ENCODE data around the gene RBM6. TPM values are rescaled to one million over a fixed set of nuclear protein-coding genes. Genes with fewer than 3 reads are reported as not detected.
"Not testable (repeated sequence)": the region's sequence is repeated elsewhere in the genome, so short reads cannot be mapped to it uniquely, and the experiment has no call there.

Gene RBM6
- total RNA-seq, 1 donor: 50.7 TPM

- H2AFZ ChIP-seq (ENCODE audit: low read length): no peak overlapping the region
- H3K4me2 ChIP-seq (ENCODE audit: insufficient read depth, low read length): no peak overlapping the region
- no peaks in the 10 kb centered on the region for H4K20me1 ChIP-seq (ENCODE audit: insufficient read depth, low read length)
- no peak overlapping the region for H3K27ac ChIP-seq (ENCODE audit: low read depth, low read length)
- no peaks in the 10 kb centered on the region for H3K9me3 ChIP-seq (ENCODE audit: low read depth, low read length)
- DNase-seq (ENCODE audit: insufficient read length, low spot score, missing footprints): peak; percentile 85
- peaks cover 17% of the 10 kb centered on the region for H3K4me1 ChIP-seq (ENCODE audit: insufficient read depth, low read length)
- no peaks in the 10 kb centered on the region for H3K27me3 ChIP-seq (ENCODE audit: insufficient read depth, low read length)
- no peak for TF ChIP-seq CTCF (IDR thresholded peaks at IDR 0.05; ENCODE audit: extremely low read depth, low read depth, low read length)
- no peaks in the 10 kb centered on the region for H3K79me2 ChIP-seq (ENCODE audit: insufficient read depth, low read length)
- no peaks in the 10 kb centered on the region for H3K36me3 ChIP-seq (ENCODE audit: insufficient read depth, low read length)
- no peak overlapping the region for H3K4me3 ChIP-seq (ENCODE audit: insufficient read depth, low read length)
Observed at GRCh38 chr3:49902511-49903345, 37.2 kb upstream of the RBM6 start.

- Histone ChIP-seq H3K79me2 (ENCODE audit: insufficient read depth, low read length) (no peaks in the 10 kb centered on the region), H2AFZ (ENCODE audit: low read length) (peak within 1 kb of the TSS; percentile 85), H3K4me1 (ENCODE audit: insufficient read depth, low read length) (peaks cover 17% of the 10 kb centered on the region), H3K4me3 (ENCODE audit: insufficient read depth, low read length) (peak within 1 kb of the TSS; percentile 54), H3K36me3 (ENCODE audit: insufficient read depth, low read length) (no peaks in the 10 kb centered on the region), H3K27me3 (ENCODE audit: insufficient read depth, low read length) (no peaks in the 10 kb centered on the region), H4K20me1 (ENCODE audit: insufficient read depth, low read length) (no peaks in the 10 kb centered on the region), H3K9me3 (ENCODE audit: low read depth, low read length) (no peaks in the 10 kb centered on the region), H3K4me2 (ENCODE audit: insufficient read depth, low read length) (peak within 1 kb of the TSS; percentile 74), H3K27ac (ENCODE audit: low read depth, low read length) (no peak within 1 kb of the TSS)
- DNase-seq (ENCODE audit: insufficient read length, low spot score, missing footprints): peak; percentile 90
- TF ChIP-seq CTCF (IDR thresholded peaks at IDR 0.05; ENCODE audit: extremely low read depth, low read depth, low read length): no peak
Observed at GRCh38 chr3:49903451-49904424, 36.2 kb upstream of the RBM6 start, which contains the start of gene MST1R. MST1R (minus strand) TSS chr3:49903873; CDS start chr3:49903609, 264 bp downstream.

GRCh38 chr3:49904448-49904847 is 35.5 kb upstream of the RBM6 start:
- not testable (repeated sequence) for H3K9me3 ChIP-seq (ENCODE audit: low read depth, low read length); H3K36me3 ChIP-seq (ENCODE audit: insufficient read depth, low read length); H3K4me2 ChIP-seq (ENCODE audit: insufficient read depth, low read length); H3K4me3 ChIP-seq (ENCODE audit: insufficient read depth, low read length); H3K27me3 ChIP-seq (ENCODE audit: insufficient read depth, low read length); H4K20me1 ChIP-seq (ENCODE audit: insufficient read depth, low read length); H3K27ac ChIP-seq (ENCODE audit: low read depth, low read length); H3K79me2 ChIP-seq (ENCODE audit: insufficient read depth, low read length); H2AFZ ChIP-seq (ENCODE audit: low read length)
- peaks cover 17% of the 10 kb centered on the region for H3K4me1 ChIP-seq (ENCODE audit: insufficient read depth, low read length)
- peak; percentile 53 for DNase-seq (ENCODE audit: insufficient read length, low spot score, missing footprints)

- peak overlapping the region; percentile 79 for H2AFZ ChIP-seq (ENCODE audit: low read length)
- peak overlapping the region; percentile 80 for H3K4me2 ChIP-seq (ENCODE audit: insufficient read depth, low read length)
- no peaks in the 10 kb centered on the region for H3K9me3 ChIP-seq (ENCODE audit: low read depth, low read length)
- H3K79me2 ChIP-seq (ENCODE audit: insufficient read depth, low read length): no peaks in the 10 kb centered on the region
- H3K27ac ChIP-seq (ENCODE audit: low read depth, low read length): no peak overlapping the region
- no peaks in the 10 kb centered on the region for H3K36me3 ChIP-seq (ENCODE audit: insufficient read depth, low read length)
- H3K27me3 ChIP-seq (ENCODE audit: insufficient read depth, low read length): no peaks in the 10 kb centered on the region
- peak; percentile 98 for DNase-seq (ENCODE audit: insufficient read length, low spot score, missing footprints)
- H3K4me3 ChIP-seq (ENCODE audit: insufficient read depth, low read length): peak overlapping the region; percentile 59
- no peaks in the 10 kb centered on the region for H4K20me1 ChIP-seq (ENCODE audit: insufficient read depth, low read length)
- TF ChIP-seq CTCF (IDR thresholded peaks at IDR 0.05; ENCODE audit: extremely low read depth, low read depth, low read length): peak; percentile 68
- H3K4me1 ChIP-seq (ENCODE audit: insufficient read depth, low read length): peaks cover 9% of the 10 kb centered on the region
Observed at GRCh38 chr3:49906073-49906743, 33.7 kb upstream of the RBM6 start.

All from osteoblast (primary cell).